Uterus (tissue), 4 donors: Measurements from ENCODE around the gene CHEK2. TPM values are rescaled to one million over a fixed set of nuclear protein-coding genes. Genes with fewer than 3 reads are reported as not detected.

Experiments used
- DNase-seq, 2 donors: peaks; one replicate each; pipeline ENCODE4 v3.0.0-alpha.2; 2019 to 2020
- H3K27ac ChIP-seq, 2 donors: fragments of 200-600 bp; sonication (generic); 1 replicate in 1 of 2; 2 replicates in 1 of 2; pipeline ENCODE4 v1.5.1; 2016 to 2018
- H3K27me3 ChIP-seq, 2 donors: fragments of 200-600 bp; sonication (generic); one replicate each; pipeline ENCODE4 v1.5.1; 2018 to 2019; ENCODE audit warnings: control low read depth in 1 of 2
- H3K36me3 ChIP-seq, 2 donors: fragments of 200-600 bp; sonication (generic); one replicate each; pipeline ENCODE4 v1.5.1; 2019; ENCODE audit warnings: control low read depth in 1 of 2
- H3K4me1 ChIP-seq, 2 donors: fragments of 200-600 bp; sonication (generic); one replicate each; pipeline ENCODE4 v1.5.1; 2018 to 2019; ENCODE audit warnings: control low read depth in 1 of 2
- H3K4me3 ChIP-seq, 2 donors: fragments of 200-600 bp; sonication (generic); 1 replicate in 1 of 2; 2 replicates in 1 of 2; pipeline ENCODE4 v1.5.1; 2018 to 2019; ENCODE audit warnings: mild to moderate bottlenecking in 1 of 2
- H3K9me3 ChIP-seq, 2 donors: fragments of 200-600 bp; sonication (generic); one replicate each; pipeline ENCODE4 v1.5.1; 2019; ENCODE audit warnings: control low read depth in 1 of 2
- POLR2A ChIP-seq, 2 donors: fragments of 450-650 bp; IDR thresholded peaks; one replicate each; pipeline ENCODE4 v1.6.1; 2016; ENCODE audit warnings: antibody characterized with exemption in 2 of 2, mild to moderate bottlenecking in 1 of 2, moderate library complexity in 1 of 2
- intact Hi-C: fragments of 100-400 bp; cut with DNase I; formaldehyde crosslinking; loops from one replicate; pipeline ENCODE4 v1.15.1; 2023; ENCODE audit warnings: low total_unique reads
- total RNA-seq, 4 donors: library from RNA; depleted of rRNA in 3 of 4; stranded (reverse); fragments of >200 nt in 3 of 4; gene quantifications; one replicate each; pipeline versions ENCODE4 v1.1.0 to v1.2.4, GENCODE V29; 2014 to 2023
- TF ChIP-seq, protein P1 (sequence below), 4 experiments: fragments of 200-600 bp in 2 of 4; fragments of 450-650 bp in 2 of 4; sonication (generic) in 2 of 4; IDR thresholded peaks; one replicate each; pipeline ENCODE4 v1.5.1; 2016 to 2019; ENCODE audit warnings: antibody characterized with exemption in 4 of 4, mild to moderate bottlenecking in 2 of 4, moderate library complexity in 1 of 4
- donor health status: DM: yes; HTN: yes; CAD: no.

CHEK2 gene
- 10 to 100 TPM in 1 of 4 donors, 1 to 10 TPM in 1, under 1 TPM in 1, not detected in 1; 0.26 to 14.5 (median 8.4) TPM for total RNA-seq

GRCh38 chr22:28741785-28742561 lies at the start of gene CHEK2, which contains the start of gene HSCB:
Gene CHEK2 (minus strand): TSS chr22:28741820. CDS start chr22:28734721, 7,099 bp downstream.
Gene HSCB (plus strand): TSS chr22:28742039. CDS start chr22:28742096, 57 bp downstream.
- peak; percentile 36 to 78 for TF ChIP-seq POLR2A (IDR thresholded peaks at IDR 0.05)
- TF ChIP-seq, protein P1, sequence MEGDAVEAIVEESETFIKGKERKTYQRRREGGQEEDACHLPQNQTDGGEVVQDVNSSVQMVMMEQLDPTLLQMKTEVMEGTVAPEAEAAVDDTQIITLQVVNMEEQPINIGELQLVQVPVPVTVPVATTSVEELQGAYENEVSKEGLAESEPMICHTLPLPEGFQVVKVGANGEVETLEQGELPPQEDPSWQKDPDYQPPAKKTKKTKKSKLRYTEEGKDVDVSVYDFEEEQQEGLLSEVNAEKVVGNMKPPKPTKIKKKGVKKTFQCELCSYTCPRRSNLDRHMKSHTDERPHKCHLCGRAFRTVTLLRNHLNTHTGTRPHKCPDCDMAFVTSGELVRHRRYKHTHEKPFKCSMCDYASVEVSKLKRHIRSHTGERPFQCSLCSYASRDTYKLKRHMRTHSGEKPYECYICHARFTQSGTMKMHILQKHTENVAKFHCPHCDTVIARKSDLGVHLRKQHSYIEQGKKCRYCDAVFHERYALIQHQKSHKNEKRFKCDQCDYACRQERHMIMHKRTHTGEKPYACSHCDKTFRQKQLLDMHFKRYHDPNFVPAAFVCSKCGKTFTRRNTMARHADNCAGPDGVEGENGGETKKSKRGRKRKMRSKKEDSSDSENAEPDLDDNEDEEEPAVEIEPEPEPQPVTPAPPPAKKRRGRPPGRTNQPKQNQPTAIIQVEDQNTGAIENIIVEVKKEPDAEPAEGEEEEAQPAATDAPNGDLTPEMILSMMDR (IDR thresholded peaks at IDR 0.05): peak in 2 of 4 experiments; percentile 4 to 28
- H3K4me3 ChIP-seq: peak within 1 kb of the TSS; percentile 81 to 84
- peak; percentile 98 to 99 for DNase-seq
- no peaks in the 10 kb centered on the region for H3K36me3 ChIP-seq
- H3K9me3 ChIP-seq: no peaks in the 10 kb centered on the region
- H3K27me3 ChIP-seq: no peaks in the 10 kb centered on the region
- intact Hi-C loops: no loop called here
- H3K27ac ChIP-seq: peak within 1 kb of the TSS; percentile 95 to 99
- H3K4me1 ChIP-seq: peaks cover 0 to 4% of the 10 kb centered on the region in 2 donors

DNA sequence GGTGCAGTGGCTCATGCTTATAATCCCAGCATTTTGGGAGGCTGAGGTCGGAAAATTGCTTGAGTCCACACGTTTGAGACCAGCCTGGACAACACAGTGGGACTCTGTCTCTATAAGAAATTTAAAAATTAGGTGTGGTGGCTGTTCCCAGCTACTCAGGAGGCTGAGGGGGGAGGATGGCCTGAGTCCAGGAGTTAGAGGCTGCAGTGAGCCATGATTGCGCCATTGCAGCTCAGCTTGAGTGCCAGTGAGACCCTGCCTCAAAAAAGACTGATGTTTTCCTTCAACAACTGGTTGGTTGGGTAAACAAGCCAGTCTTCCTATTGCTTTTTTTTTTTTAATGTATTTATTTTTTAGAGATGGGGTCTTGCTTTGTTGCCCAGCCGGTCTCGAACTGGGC lies 49.5 kb upstream of the CHEK2 start:
- Histone ChIP-seq H3K27me3 (no peaks in the 10 kb centered on the region), H3K4me1 (peaks cover 0 to 3% of the 10 kb centered on the region in 2 donors), H3K4me3 (no peak overlapping the region), H3K9me3 (no peaks in the 10 kb centered on the region), H3K27ac (no peak overlapping the region), H3K36me3 (no peaks in the 10 kb centered on the region)
- no peak for DNase-seq
- TF ChIP-seq POLR2A (IDR thresholded peaks at IDR 0.05): no peak
- TF ChIP-seq, protein P1 (IDR thresholded peaks at IDR 0.05): no peak
- intact Hi-C loops: no loop called here

GRCh38 chr22:28788601-28789000 lies 47.0 kb upstream of the CHEK2 start:
- no peaks in the 10 kb centered on the region for H3K36me3 ChIP-seq

DNA sequence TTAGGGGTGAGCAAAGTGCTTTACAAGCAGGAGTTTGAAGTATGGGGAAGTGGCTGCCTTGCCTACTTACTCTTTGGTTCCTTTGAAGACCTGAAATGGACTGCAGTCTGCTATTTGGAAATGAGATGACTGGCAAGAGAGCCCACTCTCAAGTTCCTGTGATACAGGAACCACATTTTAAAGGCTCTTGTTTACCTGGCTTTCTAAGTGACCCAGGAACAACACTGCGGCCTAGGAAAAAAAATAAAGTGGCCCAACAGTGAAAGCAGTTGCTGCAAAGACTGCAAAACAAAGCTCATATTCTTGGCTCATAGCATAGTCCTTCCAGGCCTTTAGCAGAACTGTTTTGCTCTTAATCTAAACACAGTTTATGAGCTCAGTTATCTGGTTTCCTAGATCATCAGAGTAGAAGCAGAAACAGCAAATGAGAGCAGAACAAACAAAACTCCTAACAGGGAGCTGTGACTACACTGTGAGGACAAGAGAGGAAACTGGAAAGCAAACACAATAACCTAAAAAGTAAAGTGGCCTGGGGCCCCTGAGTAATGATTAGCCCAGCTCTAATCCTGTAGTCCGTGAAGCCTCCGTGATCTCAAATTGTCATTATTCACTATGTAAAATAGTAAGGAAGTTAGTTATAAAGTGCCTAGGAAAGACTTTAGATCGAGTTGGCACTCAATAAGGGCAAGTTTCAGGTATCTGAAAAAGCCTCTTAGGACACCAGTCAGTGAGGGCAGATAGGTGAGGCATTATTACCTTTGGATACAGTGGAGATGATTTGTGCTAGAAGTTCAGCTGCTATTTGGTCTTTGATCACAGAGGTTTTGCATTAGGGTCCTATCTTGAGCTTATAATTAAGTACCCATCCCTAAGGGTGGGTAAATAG lies 42.4 kb upstream of the CHEK2 start:
- Histone ChIP-seq H3K27me3 (no peaks in the 10 kb centered on the region), H3K4me3 (no peak overlapping the region), H3K4me1 (no peaks in the 10 kb centered on the region), H3K27ac (no peak overlapping the region), H3K9me3 (no peaks in the 10 kb centered on the region), H3K36me3 (no peaks in the 10 kb centered on the region)
- DNase-seq: no peak
- intact Hi-C loops: no loop called here
- TF ChIP-seq POLR2A (IDR thresholded peaks at IDR 0.05): no peak
- TF ChIP-seq, protein P1 (IDR thresholded peaks at IDR 0.05): no peak

More at GRCh38 chr22:28788601-28789000, 47.0 kb upstream of the CHEK2 start:
- TF ChIP-seq POLR2A (IDR thresholded peaks at IDR 0.05): no peak
- TF ChIP-seq, protein P1 (IDR thresholded peaks at IDR 0.05): no peak
- Histone ChIP-seq H3K27me3 (no peaks in the 10 kb centered on the region), H3K27ac (no peak overlapping the region), H3K4me3 (no peak overlapping the region), H3K9me3 (no peaks in the 10 kb centered on the region), H3K4me1 (no peaks in the 10 kb centered on the region)
- intact Hi-C loops: no loop called here
- DNase-seq: no peak
